Activated naive CD4-positive, alpha-beta T cell treated with Interleukin-2 at 50 U/mL for 16 hours (primary cell): ENCODE measurements around the gene KLRC4.
"Not testable (repeated sequence)": the region's sequence is repeated elsewhere in the genome, so short reads cannot be mapped to it uniquely, and the experiment has no call there.

Source experiments
- DNase-seq: peaks from one replicate; pipeline ENCODE4 v3.0.0-alpha.2; 2020

The KLRC4 gene, protein sequence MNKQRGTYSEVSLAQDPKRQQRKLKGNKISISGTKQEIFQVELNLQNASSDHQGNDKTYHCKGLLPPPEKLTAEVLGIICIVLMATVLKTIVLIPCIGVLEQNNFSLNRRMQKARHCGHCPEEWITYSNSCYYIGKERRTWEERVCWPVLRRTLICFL

GRCh38 chr12:10409392-10409791 is at the start of gene KLRC4:
KLRC4 (minus strand) TSS chr12:10409757; CDS start chr12:10409575, 182 bp downstream.
- no peak for DNase-seq

GRCh38 chr12:10457760-10458159 is 48.2 kb upstream of the KLRC4 start:
- DNase-seq, result no peak

GRCh38 chr12:10456856-10457255 is 47.3 kb upstream of the KLRC4 start:
- no peak for DNase-seq

GRCh38 chr12:10455766-10456165 is 46.2 kb upstream of the KLRC4 start:
- no peak for DNase-seq

GRCh38 chr12:10454531-10454930 is 45.0 kb upstream of the KLRC4 start:
- no peak for DNase-seq

DNA sequence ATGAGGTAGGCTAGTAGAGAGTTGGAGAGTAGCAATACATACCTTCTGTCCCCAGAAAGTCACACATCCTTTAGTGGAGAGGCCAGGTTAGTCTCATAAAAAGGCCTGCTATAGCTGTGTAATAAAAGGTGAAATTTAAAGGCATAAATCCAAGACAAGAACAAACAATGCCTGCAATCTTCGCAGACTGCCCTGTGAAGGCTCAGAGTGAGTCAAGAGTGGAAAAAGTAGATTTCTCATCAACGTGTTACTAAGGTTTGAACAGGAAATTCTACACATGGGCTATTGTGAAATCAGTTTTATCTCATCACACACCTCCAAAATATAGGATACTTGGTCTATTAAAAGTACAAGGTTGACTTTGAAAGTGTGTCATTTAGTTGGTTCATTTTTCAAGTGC is 43.6 kb upstream of the KLRC4 start, which contains the start of gene KLRC1:
Gene KLRC1 (minus strand): TSS at position 222 of the 400 bp plus-strand sequence. CDS start 2,221 bp downstream, outside the sequence.
- no peak for DNase-seq

GRCh38 chr12:10448236-10448635 is 38.7 kb upstream of the KLRC4 start:
- no peak for DNase-seq

GRCh38 chr12:10446052-10446451 is 36.5 kb upstream of the KLRC4 start:
- DNase-seq, result not testable (repeated sequence)

- DNase-seq, result not testable (repeated sequence)
Observed at GRCh38 chr12:10441144-10441543, 31.6 kb upstream of the KLRC4 start.

GRCh38 chr12:10439608-10440274 is 30.2 kb upstream of the KLRC4 start:
- not testable (repeated sequence) for DNase-seq

- DNase-seq, result not testable (repeated sequence)
Observed at GRCh38 chr12:10437601-10438000, 28.0 kb upstream of the KLRC4 start.

GRCh38 chr12:10435816-10436215 is 26.3 kb upstream of the KLRC4 start, which contains the start of gene KLRC2:
KLRC2 (minus strand) TSS chr12:10436010; CDS start chr12:10435986, 24 bp downstream.
- not testable (repeated sequence) for DNase-seq

GRCh38 chr12:10430623-10431022 is 21.1 kb upstream of the KLRC4 start:
- DNase-seq, result not testable (repeated sequence)

DNA sequence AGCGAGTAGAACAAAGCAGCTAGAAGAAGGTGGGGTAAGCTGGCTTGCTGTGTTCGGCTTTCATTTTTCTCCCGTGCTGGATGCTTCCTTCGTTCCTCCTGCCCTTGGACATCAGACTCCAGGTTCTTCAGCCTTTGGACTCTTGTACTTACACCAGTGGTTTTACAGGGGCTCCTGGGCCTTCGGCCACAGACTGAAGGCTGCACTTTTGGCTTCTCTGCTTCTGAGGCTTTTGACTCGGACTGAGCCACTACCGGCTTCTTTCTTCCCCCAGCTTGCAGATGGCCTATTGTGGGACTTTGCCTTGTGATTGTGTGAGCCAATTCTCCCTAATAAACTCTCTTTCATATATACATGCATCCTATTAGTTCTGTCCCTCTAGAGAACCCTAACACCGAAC is 16.4 kb upstream of the KLRC4 start:
- DNase-seq, result not testable (repeated sequence)

DNA sequence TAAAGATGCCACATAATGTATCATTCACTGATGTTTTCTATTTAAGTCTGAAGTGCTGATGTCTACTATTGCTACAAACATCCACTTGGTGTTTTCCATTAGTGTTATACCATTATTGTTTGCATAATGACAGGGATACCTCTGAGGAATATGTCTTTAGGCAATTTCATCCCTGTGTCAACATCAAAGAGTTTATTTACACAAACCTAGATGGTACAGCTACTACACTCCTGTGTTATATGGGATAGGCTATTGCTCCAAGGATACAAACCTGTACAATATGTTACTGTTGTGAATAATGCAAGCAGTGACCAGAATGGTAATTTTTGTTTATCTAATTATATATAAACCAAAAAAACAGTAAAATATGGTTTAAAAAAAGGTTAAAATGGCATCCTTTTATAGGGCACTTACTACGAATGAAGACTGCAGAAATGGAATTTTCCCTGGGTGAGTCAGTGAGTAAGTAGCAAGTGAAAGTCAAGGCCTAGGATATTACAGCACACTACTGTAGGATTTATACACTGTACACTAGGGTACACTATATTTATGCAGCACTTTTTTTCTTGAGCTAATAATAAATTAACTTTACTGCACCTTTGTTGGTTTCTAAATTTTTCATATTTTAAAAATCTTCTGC is 14.8 kb upstream of the KLRC4 start:
- DNase-seq, result not testable (repeated sequence)

DNA sequence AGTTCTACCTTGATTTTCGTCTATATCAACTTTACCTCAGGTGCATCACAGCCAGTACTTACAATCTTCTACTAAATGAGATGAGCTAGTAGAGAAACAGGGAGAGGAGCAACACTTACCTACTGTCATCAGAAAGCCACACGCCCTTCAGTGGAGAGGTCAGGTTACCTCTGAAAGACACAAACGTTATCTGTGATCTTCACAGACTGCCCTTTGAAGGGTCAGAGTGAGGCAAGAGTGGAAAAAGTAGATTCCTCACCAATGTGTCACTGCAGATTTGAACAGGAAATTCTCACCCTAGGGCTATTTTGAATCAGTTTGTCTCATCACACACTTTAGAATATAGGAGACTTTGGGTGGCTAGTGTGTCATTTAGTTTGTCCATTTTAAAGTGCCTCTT is 12.6 kb upstream of the KLRC4 start:
- not testable (repeated sequence) for DNase-seq

DNA sequence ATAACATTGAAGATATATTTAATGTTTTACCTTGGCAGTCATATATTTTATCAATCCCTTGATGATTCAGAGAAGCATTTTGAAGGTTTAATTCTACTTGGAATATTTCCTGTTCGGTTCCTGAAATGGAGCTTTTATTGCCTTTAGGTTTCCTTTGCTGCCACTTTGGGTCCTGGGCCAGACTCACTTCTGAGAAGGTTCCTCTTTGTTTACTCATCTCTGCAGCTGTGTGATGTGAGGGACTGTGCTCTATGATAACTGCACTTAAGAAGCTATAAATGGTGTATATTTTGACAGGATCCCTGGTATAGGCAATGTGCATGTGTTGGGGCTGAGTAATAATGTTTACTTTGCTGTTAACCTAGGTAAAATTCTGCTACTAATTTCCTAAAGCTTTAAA is 10.8 kb upstream of the KLRC4 start, which contains the start of gene KLRC3:
Gene KLRC3 (minus strand): TSS at position 262 of the 400 bp plus-strand sequence. CDS start 45 bp downstream, at position 217.
- DNase-seq, result not testable (repeated sequence)

DNA sequence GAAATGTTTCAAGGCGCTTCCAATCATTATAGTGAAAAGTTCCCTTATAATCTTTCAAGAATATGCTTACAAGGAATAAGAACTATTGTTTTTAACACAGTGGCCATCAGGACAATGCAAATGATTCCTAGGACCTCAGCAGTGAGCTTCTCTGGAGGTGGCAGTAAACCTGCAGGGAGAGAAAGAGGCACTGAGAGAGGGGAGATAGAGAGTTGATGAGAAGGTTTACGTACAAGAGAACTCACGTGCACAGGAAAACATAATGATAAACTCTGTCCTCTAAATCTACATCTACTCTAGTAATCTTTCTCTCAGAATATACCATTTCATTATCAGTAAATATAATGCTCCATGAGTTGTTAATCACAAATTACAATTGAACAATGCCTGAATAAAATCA is 715 bp downstream of the KLRC4 start:
- DNase-seq, result no peak

- no peak for DNase-seq
Observed at GRCh38 chr12:10406725-10407124, 2.8 kb downstream of the KLRC4 start.

- no peak for DNase-seq
Observed at GRCh38 chr12:10405294-10405693, 4.3 kb downstream of the KLRC4 start.

GRCh38 chr12:10404798-10405197 is 4.8 kb downstream of the KLRC4 start:
- no peak for DNase-seq

- DNase-seq, result no peak
Observed at GRCh38 chr12:10400829-10401228, 8.7 kb downstream of the KLRC4 start.

- no peak for DNase-seq
Observed at GRCh38 chr12:10398168-10398567, 11.4 kb downstream of the KLRC4 start.

DNA sequence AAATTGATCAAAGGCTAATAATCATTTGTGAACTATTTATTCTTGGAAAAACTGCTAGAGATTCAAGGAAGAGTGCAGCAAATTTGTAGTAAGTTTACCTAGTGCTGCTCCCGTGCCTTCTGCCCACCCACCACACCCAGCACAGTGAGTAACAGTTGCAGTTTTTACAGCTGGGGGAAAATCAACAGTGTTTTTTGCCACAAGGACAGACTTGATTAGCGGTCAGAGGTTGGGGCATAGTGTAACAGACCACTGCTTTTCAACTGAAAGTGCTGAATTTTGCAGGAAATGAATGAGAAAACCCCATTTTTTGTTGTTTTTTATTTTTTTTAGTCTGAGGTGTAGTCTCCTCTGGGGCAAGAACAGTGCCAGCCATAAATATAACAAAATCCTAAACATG is 12.3 kb downstream of the KLRC4 start:
- DNase-seq, result no peak
